ENCODE results near the gene SLC6A3.

SLC6A3 gene

GRCh38 chr5:1359713-1360112 lies 85.5 kb downstream of the SLC6A3 start:
- H3K27ac ChIP-seq (ENCODE audit: low read depth, low read length), result no peak overlapping the region
- H3K79me2 ChIP-seq (ENCODE audit: control insufficient read depth, insufficient read depth, low read length, poor library complexity), result no peaks in the 10 kb centered on the region
- no peaks in the 10 kb centered on the region for H3K79me1 ChIP-seq (ENCODE audit: low read length)
- no CpG with 5 or more reads among the region's 11 CpGs for WGBS (ENCODE audit: extremely low coverage, insufficient coverage, insufficient read length)
- H3K4me3 ChIP-seq (ENCODE audit: low read depth, low read length), result no peak overlapping the region
- no peak overlapping the region for H3K4ac ChIP-seq (ENCODE audit: low read depth, low read length)
- no peak for DNase-seq
- no peaks in the 10 kb centered on the region for H3K27me3 ChIP-seq (ENCODE audit: insufficient read depth, low read length)
- H4K8ac ChIP-seq (ENCODE audit: low read depth, low read length), result no peak overlapping the region
- H3K14ac ChIP-seq (ENCODE audit: low read length), result no peak overlapping the region
- no peak overlapping the region for H3K18ac ChIP-seq (ENCODE audit: low read length)
- no peak overlapping the region for H2BK12ac ChIP-seq (ENCODE audit: low read length)
- no peak overlapping the region for H2BK120ac ChIP-seq (ENCODE audit: insufficient read depth, low read length, poor library complexity)
- no peaks in the 10 kb centered on the region for H3K36me3 ChIP-seq (ENCODE audit: control insufficient read depth in 1 of 2, insufficient read depth in 2 of 2, low read length in 2 of 2)
- H3K4me1 ChIP-seq (ENCODE audit: control insufficient read depth in 1 of 2, insufficient read depth in 2 of 2, low read length in 2 of 2), result no peaks in the 10 kb centered on the region
- H4K12ac ChIP-seq (ENCODE audit: low read depth, low read length), result no peak overlapping the region
- H3K9me3 ChIP-seq (ENCODE audit: insufficient read depth, low read depth, low read length), result peaks cover 2% of the 10 kb centered on the region
- H4K91ac ChIP-seq (ENCODE audit: low read depth, low read length), result no peak overlapping the region
- no peak overlapping the region for H3K4me2 ChIP-seq (ENCODE audit: low read length)
- H2BK5ac ChIP-seq (ENCODE audit: low read depth, low read length, poor library complexity), result no peak overlapping the region
- H3K23ac ChIP-seq (ENCODE audit: low read length), result no peak overlapping the region
- no peak overlapping the region for H3K9ac ChIP-seq (ENCODE audit: low read length)
- H2AFZ ChIP-seq (ENCODE audit: insufficient read depth, low read length, poor library complexity), result no peak overlapping the region
- H2AK5ac ChIP-seq (ENCODE audit: low read length), result no peak overlapping the region

- H3K27me3 ChIP-seq (ENCODE audit: insufficient read depth, low read length), result no peaks in the 10 kb centered on the region
- H3K4ac ChIP-seq (ENCODE audit: low read depth, low read length), result no peak overlapping the region
- no peak overlapping the region for H3K27ac ChIP-seq (ENCODE audit: low read depth, low read length)
- no peaks in the 10 kb centered on the region for H3K79me2 ChIP-seq (ENCODE audit: control insufficient read depth, insufficient read depth, low read length, poor library complexity)
- H3K4me1 ChIP-seq (ENCODE audit: control insufficient read depth in 1 of 2, insufficient read depth in 2 of 2, low read length in 2 of 2), result no peaks in the 10 kb centered on the region
- peaks cover 2% of the 10 kb centered on the region for H3K9me3 ChIP-seq (ENCODE audit: insufficient read depth, low read depth, low read length)
- WGBS (ENCODE audit: extremely low coverage, insufficient coverage, insufficient read length), result no CpG with 5 or more reads among the region's 31 CpGs
- H3K18ac ChIP-seq (ENCODE audit: low read length), result no peak overlapping the region
- no peak overlapping the region for H3K9ac ChIP-seq (ENCODE audit: low read length)
- no peak overlapping the region for H3K23ac ChIP-seq (ENCODE audit: low read length)
- H4K91ac ChIP-seq (ENCODE audit: low read depth, low read length), result no peak overlapping the region
- no peak overlapping the region for H2BK12ac ChIP-seq (ENCODE audit: low read length)
- no peak overlapping the region for H2AFZ ChIP-seq (ENCODE audit: insufficient read depth, low read length, poor library complexity)
- no peaks in the 10 kb centered on the region for H3K36me3 ChIP-seq (ENCODE audit: control insufficient read depth in 1 of 2, insufficient read depth in 2 of 2, low read length in 2 of 2)
- no peak for DNase-seq
- H3K4me3 ChIP-seq (ENCODE audit: low read depth, low read length), result no peak overlapping the region
- H2AK5ac ChIP-seq (ENCODE audit: low read length), result no peak overlapping the region
- no peak overlapping the region for H3K14ac ChIP-seq (ENCODE audit: low read length)
- no peak overlapping the region for H2BK5ac ChIP-seq (ENCODE audit: low read depth, low read length, poor library complexity)
- no peaks in the 10 kb centered on the region for H3K79me1 ChIP-seq (ENCODE audit: low read length)
- no peak overlapping the region for H2BK120ac ChIP-seq (ENCODE audit: insufficient read depth, low read length, poor library complexity)
- no peak overlapping the region for H4K8ac ChIP-seq (ENCODE audit: low read depth, low read length)
- no peak overlapping the region for H3K4me2 ChIP-seq (ENCODE audit: low read length)
- H4K12ac ChIP-seq (ENCODE audit: low read depth, low read length), result no peak overlapping the region
These were observed 86.1 kb downstream of the SLC6A3 start for GRCh38 chr5:1359031-1359645.

GRCh38 chr5:1358726-1359025 lies 86.6 kb downstream of the SLC6A3 start:
- Histone ChIP-seq H2BK12ac (ENCODE audit: low read length) (no peak overlapping the region), H4K8ac (ENCODE audit: low read depth, low read length) (no peak overlapping the region), H4K91ac (ENCODE audit: low read depth, low read length) (no peak overlapping the region), H3K27me3 (ENCODE audit: insufficient read depth, low read length) (no peaks in the 10 kb centered on the region), H3K18ac (ENCODE audit: low read length) (no peak overlapping the region), H3K4me1 (ENCODE audit: control insufficient read depth in 1 of 2, insufficient read depth in 2 of 2, low read length in 2 of 2) (no peaks in the 10 kb centered on the region), H3K9me3 (ENCODE audit: insufficient read depth, low read depth, low read length) (peaks cover 2% of the 10 kb centered on the region), H3K4me3 (ENCODE audit: low read depth, low read length) (no peak overlapping the region), H3K4ac (ENCODE audit: low read depth, low read length) (no peak overlapping the region), H3K23ac (ENCODE audit: low read length) (no peak overlapping the region), H3K27ac (ENCODE audit: low read depth, low read length) (no peak overlapping the region), H2BK120ac (ENCODE audit: insufficient read depth, low read length, poor library complexity) (no peak overlapping the region), H3K79me1 (ENCODE audit: low read length) (no peaks in the 10 kb centered on the region), H3K79me2 (ENCODE audit: control insufficient read depth, insufficient read depth, low read length, poor library complexity) (no peaks in the 10 kb centered on the region), H2AK5ac (ENCODE audit: low read length) (no peak overlapping the region), H3K14ac (ENCODE audit: low read length) (no peak overlapping the region), H2BK5ac (ENCODE audit: low read depth, low read length, poor library complexity) (no peak overlapping the region), H4K12ac (ENCODE audit: low read depth, low read length) (no peak overlapping the region), H3K36me3 (ENCODE audit: control insufficient read depth in 1 of 2, insufficient read depth in 2 of 2, low read length in 2 of 2) (no peaks in the 10 kb centered on the region), H3K9ac (ENCODE audit: low read length) (no peak overlapping the region), H3K4me2 (ENCODE audit: low read length) (no peak overlapping the region), H2AFZ (ENCODE audit: insufficient read depth, low read length, poor library complexity) (no peak overlapping the region)
- no CpG with 5 or more reads among the region's 10 CpGs for WGBS (ENCODE audit: extremely low coverage, insufficient coverage, insufficient read length)
- DNase-seq, result no peak

- H3K4me2 ChIP-seq (ENCODE audit: low read length), result no peak overlapping the region
- H2AFZ ChIP-seq (ENCODE audit: insufficient read depth, low read length, poor library complexity), result no peak overlapping the region
- H2AK5ac ChIP-seq (ENCODE audit: low read length), result no peak overlapping the region
- H3K79me1 ChIP-seq (ENCODE audit: low read length), result no peaks in the 10 kb centered on the region
- no peaks in the 10 kb centered on the region for H3K4me1 ChIP-seq (ENCODE audit: control insufficient read depth in 1 of 2, insufficient read depth in 2 of 2, low read length in 2 of 2)
- DNase-seq, result no peak
- no peak overlapping the region for H3K27ac ChIP-seq (ENCODE audit: low read depth, low read length)
- no peak overlapping the region for H2BK5ac ChIP-seq (ENCODE audit: low read depth, low read length, poor library complexity)
- no peak overlapping the region for H3K23ac ChIP-seq (ENCODE audit: low read length)
- H3K9ac ChIP-seq (ENCODE audit: low read length), result no peak overlapping the region
- no peak overlapping the region for H2BK120ac ChIP-seq (ENCODE audit: insufficient read depth, low read length, poor library complexity)
- no CpG with 5 or more reads among the region's 25 CpGs for WGBS (ENCODE audit: extremely low coverage, insufficient coverage, insufficient read length)
- no peak overlapping the region for H4K91ac ChIP-seq (ENCODE audit: low read depth, low read length)
- no peak overlapping the region for H4K8ac ChIP-seq (ENCODE audit: low read depth, low read length)
- no peak overlapping the region for H3K14ac ChIP-seq (ENCODE audit: low read length)
- no peak overlapping the region for H3K4me3 ChIP-seq (ENCODE audit: low read depth, low read length)
- H3K79me2 ChIP-seq (ENCODE audit: control insufficient read depth, insufficient read depth, low read length, poor library complexity), result no peaks in the 10 kb centered on the region
- H4K12ac ChIP-seq (ENCODE audit: low read depth, low read length), result no peak overlapping the region
- H3K4ac ChIP-seq (ENCODE audit: low read depth, low read length), result no peak overlapping the region
- H3K36me3 ChIP-seq (ENCODE audit: control insufficient read depth in 1 of 2, insufficient read depth in 2 of 2, low read length in 2 of 2), result no peaks in the 10 kb centered on the region
- H3K27me3 ChIP-seq (ENCODE audit: insufficient read depth, low read length), result no peaks in the 10 kb centered on the region
- H3K18ac ChIP-seq (ENCODE audit: low read length), result no peak overlapping the region
- H2BK12ac ChIP-seq (ENCODE audit: low read length), result no peak overlapping the region
- peaks cover 2% of the 10 kb centered on the region for H3K9me3 ChIP-seq (ENCODE audit: insufficient read depth, low read depth, low read length)
These were observed 87.1 kb downstream of the SLC6A3 start for GRCh38 chr5:1357946-1358725.
